MCF 10A (cell line): ENCODE results near the gene ANKRD6. TPM values are rescaled to one million over a fixed set of nuclear protein-coding genes. Genes with fewer than 3 reads are reported as not detected.

ENCODE experiments used
- Bru-seq: library from RNA; stranded (reverse); fragments of 400-500 nt; gene quantifications from one replicate; lab custom pipeline; 2021; lab: Mats Ljungman, UMichigan
- BruChase-seq, 2 experiments: library from RNA; stranded (reverse); fragments of 400-500 nt; gene quantifications; one replicate each; lab custom pipeline; 2021; lab: Mats Ljungman, UMichigan
- BruUV-seq: library from RNA; stranded (reverse); fragments of 400-500 nt; replicated peaks from 2 replicates; lab custom pipeline; 2021; lab: Mats Ljungman, UMichigan
- CTCF ChIA-PET: fragments of 300-600 bp; sonication (Branson Sonifier 250); formaldehyde crosslinking; extraction: SDS; loops from one replicate; lab custom pipeline; 2021; ENCODE audit warnings: antibody characterized with exemption, inconsistent platforms; lab: Yijun Ruan, JAX
- POLR2A ChIA-PET: fragments of 300-600, 350-650 bp; sonication (Branson Sonifier 250); formaldehyde crosslinking; extraction: SDS; loops from one replicate; lab custom pipeline; 2020; ENCODE audit warnings: antibody characterized with exemption, inconsistent platforms; lab: Yijun Ruan, JAX
- DNase-seq: peaks from one replicate; pipeline ENCODE4 v3.0.0-alpha.2; 2018; ENCODE audit not compliant: unreplicated experiment
- H3K27ac Mint-ChIP-seq: one replicate; pipeline ENCODE4 v1.8.0; 2022; ENCODE audit warnings: mild to moderate bottlenecking, low read depth, mixed read lengths; ENCODE audit not compliant: unreplicated experiment
- H3K27me3 Mint-ChIP-seq: one replicate; pipeline ENCODE4 v1.8.0; 2022; ENCODE audit warnings: mixed read lengths; ENCODE audit not compliant: insufficient read depth, unreplicated experiment
- H3K36me3 Mint-ChIP-seq: one replicate; pipeline ENCODE4 v1.8.0; 2022; ENCODE audit warnings: mild to moderate bottlenecking, moderate library complexity, mixed read lengths; ENCODE audit not compliant: insufficient read depth, unreplicated experiment
- H3K4me1 Mint-ChIP-seq: one replicate; pipeline ENCODE4 v1.8.0; 2022; ENCODE audit warnings: mixed read lengths; ENCODE audit not compliant: insufficient read depth, unreplicated experiment
- H3K4me3 Mint-ChIP-seq: one replicate; pipeline ENCODE4 v1.8.0; 2022; ENCODE audit warnings: mild to moderate bottlenecking, moderate library complexity, mixed read lengths; ENCODE audit not compliant: unreplicated experiment
- H3K9me3 Mint-ChIP-seq: one replicate; pipeline ENCODE4 v1.8.0; 2022; ENCODE audit warnings: mixed read lengths; ENCODE audit not compliant: unreplicated experiment
- CTCF ChIP-seq: fragments of 200-600 bp; IDR thresholded peaks from one replicate; pipeline ENCODE4 v1.8.0; 2022; ENCODE audit warnings: antibody characterized with exemption, mild to moderate bottlenecking; ENCODE audit not compliant: unreplicated experiment
- intact Hi-C: fragments of 100-400 bp; cut with micrococcal nuclease; formaldehyde crosslinking; loops from 2 replicates; pipeline ENCODE4 v1.14.1; 2022
- long read RNA-seq: library from polyadenylated mRNA; stranded (forward); transcript quantifications from one replicate; pipeline ENCODE4 v2.0.0, GENCODE V29; 2022
- total RNA-seq: library from RNA; stranded (reverse); gene quantifications from 2 replicates; pipeline ENCODE4 v1.2.3, GENCODE V29; 2022

Gene ANKRD6
- 1.0 and 2.1 TPM in 2 replicates for total RNA-seq
- percentile 24 among the genes with signal in this experiment for Bru-seq, nascent RNA
- percentile 17 among the genes with signal in this experiment for BruChase-seq, experiment 1, labeled RNA remaining after a 6-hour chase
- BruChase-seq, experiment 2, labeled RNA remaining after a 2-hour chase, result percentile 22 among the genes with signal in this experiment
- long read RNA-seq, partial matches to known transcripts, result 0 of 2 reads
- long read RNA-seq, other reads (novel, unspliced or antisense), result 2 of 2 reads

- ChIA-PET CTCF (interaction anchor here (0.6 to 3.6 kb wide), 41 partner anchors 9 to 451 kb away, joined by 3 to 93 read pairs (median 4); partner anchors contain the start of genes LYRM2 and RRAGD), POLR2A (interaction anchor here (0.8 to 1.9 kb wide), 2 partner anchors 177 to 206 kb away, joined by 4 to 7 read pairs; partner anchors contain the start of gene LYRM2)
- peak; percentile 65 for DNase-seq
- no peak within 1 kb of the TSS for H3K27ac Mint-ChIP-seq
- no peaks in the 10 kb centered on the region for H3K36me3 Mint-ChIP-seq
- H3K4me3 Mint-ChIP-seq, result peak within 1 kb of the TSS; percentile 68
- no peaks in the 10 kb centered on the region for H3K9me3 Mint-ChIP-seq
- peak; percentile 94 for TF ChIP-seq CTCF
- peaks cover 42% of the 10 kb centered on the region for H3K27me3 Mint-ChIP-seq
- no peaks in the 10 kb centered on the region for H3K4me1 Mint-ChIP-seq
- intact Hi-C loops, result loop anchor here (1.0 to 10.0 kb wide), 3 partner anchors 164 to 502 kb away; no protein-coding TSS in a partner anchor
- no TSS peak for BruUV-seq
Observed at GRCh38 chr6:89432875-89433251, at the start of gene ANKRD6. TSS of gene ANKRD6 (plus strand) at chr6:89433152. CDS start at chr6:89566977, 133,825 bp downstream.

- H3K27me3 Mint-ChIP-seq, result no peaks in the 10 kb centered on the region
- H3K4me1 Mint-ChIP-seq, result peaks cover 6% of the 10 kb centered on the region
- H3K4me3 Mint-ChIP-seq, result no peak overlapping the region
- ChIA-PET POLR2A (no interaction called here), CTCF (interaction anchor here (0.6 to 2.8 kb wide), 4 partner anchors 13 to 26 kb away, joined by 3 to 16 read pairs (median 4); no protein-coding TSS in a partner anchor)
- no peaks in the 10 kb centered on the region for H3K9me3 Mint-ChIP-seq
- TF ChIP-seq CTCF, result no peak
- intact Hi-C loops, result no loop called here
- H3K36me3 Mint-ChIP-seq, result no peaks in the 10 kb centered on the region
- BruUV-seq, result no TSS peak
- no peak overlapping the region for H3K27ac Mint-ChIP-seq
- peak; percentile 76 for DNase-seq
Observed at GRCh38 chr6:89385156-89385667, 47.7 kb upstream of the ANKRD6 start.

GRCh38 chr6:89385846-89386245 lies 47.1 kb upstream of the ANKRD6 start:
- ChIA-PET POLR2A (no interaction called here), CTCF (interaction anchor here (0.6 to 2.8 kb wide), 4 partner anchors 14 to 144 kb away, joined by 3 to 16 read pairs (median 4); no protein-coding TSS in a partner anchor)
- H3K27me3 Mint-ChIP-seq, result no peaks in the 10 kb centered on the region
- H3K9me3 Mint-ChIP-seq, result no peaks in the 10 kb centered on the region
- BruUV-seq, result no TSS peak
- no peak overlapping the region for H3K4me3 Mint-ChIP-seq
- DNase-seq, result no peak
- intact Hi-C loops, result no loop called here
- no peak for TF ChIP-seq CTCF
- H3K27ac Mint-ChIP-seq, result no peak overlapping the region
- peaks cover 6% of the 10 kb centered on the region for H3K4me1 Mint-ChIP-seq
- H3K36me3 Mint-ChIP-seq, result no peaks in the 10 kb centered on the region

- Mint-ChIP-seq H3K4me3 (no peak overlapping the region), H3K4me1 (peaks cover 6% of the 10 kb centered on the region), H3K27ac (no peak overlapping the region), H3K27me3 (no peaks in the 10 kb centered on the region), H3K36me3 (no peaks in the 10 kb centered on the region), H3K9me3 (no peaks in the 10 kb centered on the region)
- intact Hi-C loops, result no loop called here
- POLR2A ChIA-PET, result no interaction called here
- TF ChIP-seq CTCF, result no peak
- DNase-seq, result no peak
- CTCF ChIA-PET, result interaction anchor here (1.6 kb wide), 1 partner anchor 15 kb away, joined by 4 read pairs; no protein-coding TSS in a partner anchor
- no TSS peak for BruUV-seq
Observed at GRCh38 chr6:89386917-89387491, 45.9 kb upstream of the ANKRD6 start.
